Activated CD4-positive, alpha-beta memory T cell treated with anti-CD3 and anti-CD28 coated beads for 36 hours (primary cell): Measurements from ENCODE around the gene CABP2. TPM values are rescaled to one million over a fixed set of nuclear protein-coding genes. Genes with fewer than 3 reads are reported as not detected.
"Not testable (repeated sequence)": the region's sequence is repeated elsewhere in the genome, so short reads cannot be mapped to it uniquely, and the experiment has no call there.

Source experiments
- CTCF ChIA-PET: fragments of 350-600 bp; sonication (Branson Sonifier 250); formaldehyde crosslinking; loops from one replicate; lab custom pipeline; 2021; ENCODE audit warnings: antibody characterized with exemption, inconsistent platforms; lab: Charles Lee
- POLR2A ChIA-PET: fragments of 350-600 bp; sonication (Branson Sonifier 250); formaldehyde crosslinking; loops from one replicate; lab custom pipeline; 2021; ENCODE audit warnings: antibody characterized with exemption; lab: Charles Lee
- DNase-seq: peaks from one replicate; pipeline ENCODE4 v3.0.0-alpha.2; 2020
- H3K27ac Mint-ChIP-seq: one replicate; pipeline ENCODE4 v1.8.0; 2021; ENCODE audit warnings: mixed read lengths
- H3K27me3 Mint-ChIP-seq: one replicate; pipeline ENCODE4 v1.8.0; 2021; ENCODE audit warnings: mixed read lengths
- H3K36me3 Mint-ChIP-seq: one replicate; pipeline ENCODE4 v1.8.0; 2021; ENCODE audit warnings: mixed read lengths
- H3K4me1 Mint-ChIP-seq: one replicate; pipeline ENCODE4 v1.8.0; 2021; ENCODE audit warnings: low read depth, mixed read lengths
- H3K4me3 Mint-ChIP-seq: one replicate; pipeline ENCODE4 v1.8.0; 2021; ENCODE audit warnings: mild to moderate bottlenecking, mixed read lengths
- H3K9me3 Mint-ChIP-seq: one replicate; pipeline ENCODE4 v1.8.0; 2021; ENCODE audit warnings: mixed read lengths
- intact Hi-C: fragments of 100-400 bp; cut with micrococcal nuclease; formaldehyde crosslinking; loops from one replicate; pipeline ENCODE4 v1.15.1; 2023
- total RNA-seq, 2 experiments: library from RNA; stranded (reverse); gene quantifications; one replicate each; pipeline ENCODE4 v1.2.3, GENCODE V29; 2021

Gene CABP2
- total RNA-seq, 2 experiments from 2014 or later = not detected

GRCh38 chr11:67551127-67551526 is 27.9 kb upstream of the CABP2 start:
- H3K4me3 Mint-ChIP-seq = no peak overlapping the region
- no peak overlapping the region for H3K27ac Mint-ChIP-seq
- H3K27me3 Mint-ChIP-seq = no peaks in the 10 kb centered on the region
- DNase-seq = no peak
- intact Hi-C loops = no loop called here
- ChIA-PET CTCF (no interaction called here), POLR2A (no interaction called here)
- H3K4me1 Mint-ChIP-seq = no peaks in the 10 kb centered on the region
- no peaks in the 10 kb centered on the region for H3K36me3 Mint-ChIP-seq
- peaks cover 10% of the 10 kb centered on the region for H3K9me3 Mint-ChIP-seq

DNA sequence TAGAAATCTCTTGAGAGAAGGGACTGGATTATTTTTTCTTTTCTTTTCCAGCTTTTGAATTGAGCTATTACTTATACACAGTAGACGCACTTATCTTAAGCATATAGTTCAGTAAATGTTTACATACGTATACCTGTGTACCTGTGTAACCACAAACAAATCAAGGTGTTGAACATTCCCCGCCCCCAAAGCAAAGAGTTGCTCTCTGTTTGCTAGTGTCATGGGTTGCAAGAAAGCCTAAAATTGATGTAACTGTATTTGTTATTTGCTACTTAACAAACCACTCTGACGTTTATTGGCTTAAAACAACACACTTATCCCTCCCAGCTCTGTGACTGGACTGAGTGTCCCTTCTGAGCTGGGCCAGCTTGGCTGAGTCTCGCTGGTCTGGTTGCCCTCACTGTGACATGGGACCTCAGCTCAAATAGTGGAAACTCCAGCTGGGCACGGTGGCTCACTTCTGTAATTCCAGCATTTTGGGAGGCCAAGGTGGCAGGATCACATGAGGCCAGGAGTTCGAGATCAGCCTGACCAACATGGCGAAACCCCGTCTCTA is 25.4 kb upstream of the CABP2 start:
- Mint-ChIP-seq H3K9me3 (peaks cover 10% of the 10 kb centered on the region), H3K27ac (no peak overlapping the region), H3K4me1 (no peaks in the 10 kb centered on the region), H3K36me3 (no peaks in the 10 kb centered on the region), H3K27me3 (no peaks in the 10 kb centered on the region), H3K4me3 (no peak overlapping the region)
- POLR2A ChIA-PET = no interaction called here
- CTCF ChIA-PET = no interaction called here
- no peak for DNase-seq
- intact Hi-C loops = no loop called here

DNA sequence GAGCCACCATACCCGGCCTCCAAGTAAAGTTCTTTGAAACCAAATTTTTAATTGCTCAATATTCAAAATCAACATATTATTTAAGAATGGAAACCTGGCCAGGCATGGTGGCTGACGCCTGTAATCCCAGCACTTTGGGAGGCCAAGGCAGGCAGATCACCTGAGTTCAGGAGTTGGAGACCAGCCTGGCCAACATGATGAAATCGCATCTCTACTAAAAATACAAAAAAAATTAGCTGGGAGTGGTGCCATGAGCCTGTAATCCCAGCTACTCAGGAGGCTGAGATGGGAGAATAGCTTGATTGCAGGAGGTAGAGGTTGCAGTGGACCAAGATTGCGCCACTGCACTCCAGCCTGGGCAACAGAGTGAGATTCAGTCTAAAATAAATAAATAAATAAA is 24.9 kb upstream of the CABP2 start:
- POLR2A ChIA-PET, H3K4me1 Mint-ChIP-seq, H3K27me3 Mint-ChIP-seq, CTCF ChIA-PET, H3K4me3 Mint-ChIP-seq, intact Hi-C loops, H3K27ac Mint-ChIP-seq, H3K9me3 Mint-ChIP-seq, H3K36me3 Mint-ChIP-seq, DNase-seq: not testable (repeated sequence)

- Mint-ChIP-seq H3K36me3 (no peaks in the 10 kb centered on the region), H3K27me3 (no peaks in the 10 kb centered on the region), H3K9me3 (no peaks in the 10 kb centered on the region), H3K4me3 (no peak overlapping the region), H3K4me1 (no peaks in the 10 kb centered on the region), H3K27ac (no peak overlapping the region)
- ChIA-PET CTCF (interaction anchor here (0.8 kb wide), 1 partner anchor 14 kb away, joined by 4 read pairs; no protein-coding TSS in a partner anchor), POLR2A (no interaction called here)
- no peak for DNase-seq
- intact Hi-C loops = no loop called here
Observed at GRCh38 chr11:67545280-67545679, 22.0 kb upstream of the CABP2 start.

- CTCF ChIA-PET = interaction anchor here (0.8 kb wide), 1 partner anchor 15 kb away, joined by 4 read pairs; no protein-coding TSS in a partner anchor
- Mint-ChIP-seq H3K4me1 (no peaks in the 10 kb centered on the region), H3K36me3 (no peaks in the 10 kb centered on the region), H3K27me3 (no peaks in the 10 kb centered on the region), H3K9me3 (no peaks in the 10 kb centered on the region), H3K4me3 (no peak overlapping the region), H3K27ac (no peak overlapping the region)
- POLR2A ChIA-PET = no interaction called here
- no peak for DNase-seq
- intact Hi-C loops = no loop called here
Observed at GRCh38 chr11:67544616-67545242, 21.5 kb upstream of the CABP2 start.

- no peaks in the 10 kb centered on the region for H3K27me3 Mint-ChIP-seq
Observed at GRCh38 chr11:67543585-67543984, 20.3 kb upstream of the CABP2 start.

GRCh38 chr11:67542971-67543370 is 19.7 kb upstream of the CABP2 start:
- no peak overlapping the region for H3K4me3 Mint-ChIP-seq
- intact Hi-C loops = no loop called here
- ChIA-PET POLR2A (no interaction called here), CTCF (no interaction called here)
- no peak overlapping the region for H3K27ac Mint-ChIP-seq
- H3K9me3 Mint-ChIP-seq = no peaks in the 10 kb centered on the region
- H3K27me3 Mint-ChIP-seq = no peaks in the 10 kb centered on the region
- no peak for DNase-seq
- no peaks in the 10 kb centered on the region for H3K4me1 Mint-ChIP-seq
- no peaks in the 10 kb centered on the region for H3K36me3 Mint-ChIP-seq

More at GRCh38 chr11:67543585-67543984, 20.3 kb upstream of the CABP2 start:
- ChIA-PET POLR2A (no interaction called here), CTCF (no interaction called here)
- no peaks in the 10 kb centered on the region for H3K4me1 Mint-ChIP-seq
- H3K4me3 Mint-ChIP-seq = no peak overlapping the region
- H3K36me3 Mint-ChIP-seq = no peaks in the 10 kb centered on the region
- H3K27ac Mint-ChIP-seq = no peak overlapping the region
- DNase-seq = no peak
- intact Hi-C loops = no loop called here
- H3K9me3 Mint-ChIP-seq = no peaks in the 10 kb centered on the region

GRCh38 chr11:67542169-67542568 is 18.9 kb upstream of the CABP2 start:
- DNase-seq = no peak
- ChIA-PET POLR2A (no interaction called here), CTCF (no interaction called here)
- H3K27me3 Mint-ChIP-seq = no peaks in the 10 kb centered on the region
- H3K9me3 Mint-ChIP-seq = no peaks in the 10 kb centered on the region
- no peaks in the 10 kb centered on the region for H3K36me3 Mint-ChIP-seq
- no peak overlapping the region for H3K27ac Mint-ChIP-seq
- intact Hi-C loops = no loop called here
- H3K4me1 Mint-ChIP-seq = no peaks in the 10 kb centered on the region
- no peak overlapping the region for H3K4me3 Mint-ChIP-seq

DNA sequence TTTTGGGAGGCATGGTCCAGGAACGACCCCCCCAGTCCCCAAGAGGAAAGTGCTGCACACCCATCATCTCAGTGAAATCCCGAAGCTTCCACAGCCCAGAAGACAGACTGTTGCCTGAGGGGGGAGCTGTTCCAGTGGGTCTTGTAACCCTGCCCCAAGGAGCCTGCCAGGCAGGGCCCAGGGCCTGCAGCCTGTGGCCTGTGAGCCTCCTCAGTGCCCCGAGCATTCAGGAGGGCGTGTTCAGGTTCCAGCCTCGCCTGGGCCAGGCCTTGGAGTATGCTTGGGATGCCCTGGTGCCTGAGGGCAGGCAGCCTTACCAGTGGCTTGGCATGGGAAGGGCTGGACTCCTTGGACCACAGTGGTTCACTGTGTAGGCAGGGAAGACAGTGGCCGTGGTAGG is 18.0 kb upstream of the CABP2 start:
- Mint-ChIP-seq H3K27me3 (no peaks in the 10 kb centered on the region), H3K27ac (no peak overlapping the region), H3K36me3 (no peaks in the 10 kb centered on the region), H3K4me1 (no peaks in the 10 kb centered on the region), H3K4me3 (no peak overlapping the region), H3K9me3 (no peaks in the 10 kb centered on the region)
- ChIA-PET CTCF (interaction anchor here (0.7 kb wide), 1 partner anchor 360 kb away, joined by 3 read pairs; no protein-coding TSS in a partner anchor), POLR2A (no interaction called here)
- intact Hi-C loops = no loop called here
- DNase-seq = no peak

DNA sequence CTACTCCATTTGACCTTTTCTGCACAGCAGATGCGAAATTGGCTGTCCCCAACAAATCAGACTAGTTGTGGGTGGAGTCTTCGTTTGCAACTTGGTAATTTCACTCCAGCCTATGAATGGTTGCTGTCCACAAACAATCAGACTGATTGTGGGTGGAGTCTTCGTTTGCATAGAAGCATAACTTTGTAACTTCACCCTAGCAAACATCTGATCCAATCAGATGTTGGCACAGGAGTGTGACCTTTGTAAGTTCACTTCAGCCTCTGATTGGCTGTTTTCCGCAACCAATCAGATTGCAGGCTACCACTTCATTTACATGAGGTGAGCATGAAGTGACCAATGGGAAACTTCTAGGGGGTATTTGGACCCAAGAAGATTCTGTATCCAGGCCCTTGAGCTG is 16.3 kb upstream of the CABP2 start:
- H3K4me3 Mint-ChIP-seq = no peak overlapping the region

GRCh38 chr11:67538823-67539505 is 15.7 kb upstream of the CABP2 start:
- Mint-ChIP-seq H3K36me3 (peaks cover 4% of the 10 kb centered on the region), H3K4me3 (no peak overlapping the region), H3K27ac (no peak overlapping the region), H3K27me3 (no peaks in the 10 kb centered on the region), H3K9me3 (peaks cover 7% of the 10 kb centered on the region), H3K4me1 (no peaks in the 10 kb centered on the region)
- DNase-seq = no peak
- ChIA-PET CTCF (no interaction called here), POLR2A (no interaction called here)
- intact Hi-C loops = no loop called here

More for the DNA sequence above, 16.3 kb upstream of the CABP2 start:
- POLR2A ChIA-PET = no interaction called here
- peaks cover 2% of the 10 kb centered on the region for H3K9me3 Mint-ChIP-seq
- no peak for DNase-seq
- intact Hi-C loops = no loop called here
- no peaks in the 10 kb centered on the region for H3K4me1 Mint-ChIP-seq
- CTCF ChIA-PET = no interaction called here
- H3K27ac Mint-ChIP-seq = no peak overlapping the region
- peaks cover under 1% of the 10 kb centered on the region for H3K36me3 Mint-ChIP-seq
- no peaks in the 10 kb centered on the region for H3K27me3 Mint-ChIP-seq

DNA sequence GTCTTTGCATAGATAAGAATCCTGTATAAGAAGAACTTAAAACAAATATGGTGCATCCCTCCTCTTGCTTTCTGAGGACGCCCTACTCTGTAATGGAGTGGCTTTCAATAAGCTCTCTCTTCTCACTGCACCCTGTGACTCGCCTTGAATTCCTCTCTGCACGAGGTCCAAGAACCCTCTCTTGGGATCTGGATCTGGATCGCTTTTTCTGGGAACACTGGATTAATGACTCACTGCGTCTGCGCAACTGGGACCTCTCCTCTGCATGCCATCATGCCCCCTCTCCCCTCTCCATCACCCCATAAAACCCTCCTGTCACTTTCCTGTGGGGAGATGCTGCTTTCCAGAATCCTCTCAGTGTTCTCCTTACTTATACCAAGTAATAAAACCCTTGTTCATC is 15.1 kb upstream of the CABP2 start:
- intact Hi-C loops = no loop called here
- H3K4me1 Mint-ChIP-seq = no peaks in the 10 kb centered on the region
- no peak overlapping the region for H3K4me3 Mint-ChIP-seq
- no peak overlapping the region for H3K27ac Mint-ChIP-seq
- no peak for DNase-seq
- H3K9me3 Mint-ChIP-seq = peaks cover 12% of the 10 kb centered on the region
- CTCF ChIA-PET = no interaction called here
- POLR2A ChIA-PET = no interaction called here
- no peaks in the 10 kb centered on the region for H3K27me3 Mint-ChIP-seq
- peaks cover 7% of the 10 kb centered on the region for H3K36me3 Mint-ChIP-seq
